ENCODE results near the gene CD4. TPM values are rescaled to one million over a fixed set of nuclear protein-coding genes. Genes with fewer than 3 reads are reported as not detected.

CD4 gene
- total RNA-seq, 4 donors from 2014 or later: 16.4 to 65.4 (median 29.6) TPM

GRCh38 chr12:6828781-6829535, 39.6 kb downstream of the CD4 start:
- TF ChIP-seq CTCF (IDR thresholded peaks at IDR 0.05; ENCODE audit: low read depth): no peak

GRCh38 chr12:6829536-6830220, 40.4 kb downstream of the CD4 start:
- no peak for TF ChIP-seq CTCF (IDR thresholded peaks at IDR 0.05; ENCODE audit: low read depth)

GRCh38 chr12:6830286-6830890, 41.1 kb downstream of the CD4 start:
- TF ChIP-seq CTCF (IDR thresholded peaks at IDR 0.05; ENCODE audit: low read depth): no peak

- no peak for TF ChIP-seq CTCF (IDR thresholded peaks at IDR 0.05; ENCODE audit: low read depth)
These were observed 41.7 kb downstream of the CD4 start for GRCh38 chr12:6830999-6831398.

- TF ChIP-seq CTCF (IDR thresholded peaks at IDR 0.05; ENCODE audit: low read depth): no peak
These were observed 42.2 kb downstream of the CD4 start for GRCh38 chr12:6831450-6831995.

GRCh38 chr12:6832125-6832524, 42.8 kb downstream of the CD4 start:
- no peak for TF ChIP-seq CTCF (IDR thresholded peaks at IDR 0.05; ENCODE audit: low read depth)

All from subcutaneous adipose tissue (tissue), 4 donors.